Activated T-cell treated with anti-CD3 and anti-CD28 coated beads for 1 hour (primary cell): ENCODE results near the gene FSD1.

ENCODE experiments used
- DNase-seq: peaks from one replicate; pipeline ENCODE4 v3.0.0-alpha.2; 2020; ENCODE audit warnings: low read depth

FSD1 gene

GRCh38 chr19:4365341-4365740 lies 60.9 kb downstream of the FSD1 start:
- no peak for DNase-seq

- DNase-seq, result no peak
Observed at GRCh38 chr19:4365791-4366665, 61.6 kb downstream of the FSD1 start.

GRCh38 chr19:4366666-4367335 lies 62.4 kb downstream of the FSD1 start:
- DNase-seq, result no peak

- no peak for DNase-seq
Observed at GRCh38 chr19:4367336-4367723, 62.9 kb downstream of the FSD1 start.

- no peak for DNase-seq
Observed at GRCh38 chr19:4367781-4368127, 63.4 kb downstream of the FSD1 start.

- no peak for DNase-seq
Observed at GRCh38 chr19:4368128-4368820, 63.9 kb downstream of the FSD1 start.

GRCh38 chr19:4369109-4369887 lies 64.9 kb downstream of the FSD1 start:
- peak; percentile 36 for DNase-seq

GRCh38 chr19:4369888-4370260 lies 65.5 kb downstream of the FSD1 start:
- peak; percentile 61 for DNase-seq

- DNase-seq, result no peak
Observed at GRCh38 chr19:4370418-4371041, 66.1 kb downstream of the FSD1 start.

GRCh38 chr19:4371247-4372164 lies 67.1 kb downstream of the FSD1 start:
- DNase-seq, result no peak

- DNase-seq, result no peak
Observed at GRCh38 chr19:4372165-4373012, 68.0 kb downstream of the FSD1 start.

- no peak for DNase-seq
Observed at GRCh38 chr19:4373013-4373367, 68.6 kb downstream of the FSD1 start.
